ENCODE data around the gene ZNF324. TPM values are rescaled to one million over a fixed set of nuclear protein-coding genes. Genes with fewer than 3 reads are reported as not detected.
A peak's percentile ranks its signal among the peaks of the same experiment; 100 is the strongest.

Gene ZNF324
- total RNA-seq, 2 experiments from 2014 or later = 11.9 to 23.3 TPM

DNA sequence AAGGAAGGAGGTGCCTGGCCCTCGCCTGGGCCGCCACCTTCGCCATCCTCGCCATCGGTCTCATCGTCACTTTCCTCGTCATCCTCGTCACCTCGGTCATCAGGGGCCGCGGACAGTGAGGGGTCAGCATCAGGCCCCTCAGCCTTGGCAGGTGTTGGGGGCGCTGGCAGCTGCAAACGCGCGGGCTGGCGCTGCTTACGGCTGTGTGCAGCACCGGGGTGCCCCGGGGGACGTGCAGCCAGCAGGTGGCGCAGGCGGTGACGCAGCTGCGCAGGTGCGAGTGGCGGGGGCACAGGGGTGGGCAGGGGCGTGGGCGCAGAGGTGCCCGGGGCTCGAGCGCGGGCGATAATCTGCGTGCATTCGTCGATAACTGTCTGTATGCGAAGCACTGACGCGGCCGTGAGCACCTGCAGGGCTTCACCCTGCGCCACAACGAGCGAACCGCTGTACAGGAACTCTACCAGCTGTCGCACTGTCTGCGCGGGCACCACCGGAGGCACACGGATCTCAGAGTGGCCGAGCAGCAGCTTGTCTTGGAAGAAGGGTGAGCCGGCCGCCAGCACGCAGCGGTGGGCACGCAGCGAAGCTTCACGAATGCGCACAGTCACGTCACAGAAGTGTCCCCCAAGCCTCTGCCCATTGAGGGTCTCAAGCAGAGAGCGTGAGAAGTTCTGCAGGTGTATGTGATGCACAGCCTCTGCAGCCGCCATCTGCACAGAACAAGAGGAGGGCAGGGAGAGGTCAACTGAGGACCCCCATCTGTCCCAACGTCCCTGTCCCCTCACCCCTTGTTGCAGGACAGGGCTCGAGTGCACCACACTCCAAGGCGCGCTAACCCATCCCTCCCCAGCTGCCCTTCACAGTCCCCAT, 50.3 kb downstream of the ZNF324 start:
- TF ChIP-seq, protein P1, sequence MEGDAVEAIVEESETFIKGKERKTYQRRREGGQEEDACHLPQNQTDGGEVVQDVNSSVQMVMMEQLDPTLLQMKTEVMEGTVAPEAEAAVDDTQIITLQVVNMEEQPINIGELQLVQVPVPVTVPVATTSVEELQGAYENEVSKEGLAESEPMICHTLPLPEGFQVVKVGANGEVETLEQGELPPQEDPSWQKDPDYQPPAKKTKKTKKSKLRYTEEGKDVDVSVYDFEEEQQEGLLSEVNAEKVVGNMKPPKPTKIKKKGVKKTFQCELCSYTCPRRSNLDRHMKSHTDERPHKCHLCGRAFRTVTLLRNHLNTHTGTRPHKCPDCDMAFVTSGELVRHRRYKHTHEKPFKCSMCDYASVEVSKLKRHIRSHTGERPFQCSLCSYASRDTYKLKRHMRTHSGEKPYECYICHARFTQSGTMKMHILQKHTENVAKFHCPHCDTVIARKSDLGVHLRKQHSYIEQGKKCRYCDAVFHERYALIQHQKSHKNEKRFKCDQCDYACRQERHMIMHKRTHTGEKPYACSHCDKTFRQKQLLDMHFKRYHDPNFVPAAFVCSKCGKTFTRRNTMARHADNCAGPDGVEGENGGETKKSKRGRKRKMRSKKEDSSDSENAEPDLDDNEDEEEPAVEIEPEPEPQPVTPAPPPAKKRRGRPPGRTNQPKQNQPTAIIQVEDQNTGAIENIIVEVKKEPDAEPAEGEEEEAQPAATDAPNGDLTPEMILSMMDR (conservative IDR thresholded peaks at IDR 0.05; ENCODE audit: low read length) = peak; percentile 51
- no peak for TF ChIP-seq EZH2phosphoT487 (IDR thresholded peaks at IDR 0.05; ENCODE audit: borderline replicate concordance, low read depth, low read length)
- CTCF ChIA-PET (ENCODE audit: unreplicated experiment) = no interaction called here
- Histone ChIP-seq H3K79me2 (ENCODE audit: insufficient read depth, low read depth, low read length) (peaks cover 11% of the 10 kb centered on the region; the same call in 1 of the 2 replicates), H3K4me3 (ENCODE audit: low read depth, low read length, poor library complexity, severe bottlenecking) (no peak overlapping the region), H4K20me1 (ENCODE audit: insufficient read depth, low read length) (no peaks in the 10 kb centered on the region), H3K9me2 (ENCODE audit: insufficient read depth, low read length) (no peaks in the 10 kb centered on the region), H3K27ac (ENCODE audit: low read depth, low read length, poor library complexity, severe bottlenecking) (no peak overlapping the region), H2AFZ (ENCODE audit: low read length) (no peak overlapping the region), H3K9me3 (ENCODE audit: low read length) (no peaks in the 10 kb centered on the region), H3K4me2 (ENCODE audit: low read length) (no peak overlapping the region; the same call in 1 of the 2 replicates), H3K4me1 (ENCODE audit: insufficient read depth, low read length, poor library complexity, severe bottlenecking) (peaks cover 20% of the 10 kb centered on the region), H3K36me3 (ENCODE audit: insufficient read depth, low read length) (peaks cover 31% of the 10 kb centered on the region)
- intact Hi-C loops (cut with micrococcal nuclease; ENCODE audit: unreplicated experiment) = loop anchor here (5.0 kb wide), 1 partner anchor 190 kb away; the partner anchor contains the start of gene ZSCAN22
- POLR2A ChIA-PET = interaction anchor here (0.7 kb wide), 1 partner anchor 132 kb away, joined by 3 read pairs; no protein-coding TSS in a partner anchor
- no peak for DNase-seq (ENCODE audit: low spot score)
- no TSS peak for BruUV-seq (replicated peaks)

DNA sequence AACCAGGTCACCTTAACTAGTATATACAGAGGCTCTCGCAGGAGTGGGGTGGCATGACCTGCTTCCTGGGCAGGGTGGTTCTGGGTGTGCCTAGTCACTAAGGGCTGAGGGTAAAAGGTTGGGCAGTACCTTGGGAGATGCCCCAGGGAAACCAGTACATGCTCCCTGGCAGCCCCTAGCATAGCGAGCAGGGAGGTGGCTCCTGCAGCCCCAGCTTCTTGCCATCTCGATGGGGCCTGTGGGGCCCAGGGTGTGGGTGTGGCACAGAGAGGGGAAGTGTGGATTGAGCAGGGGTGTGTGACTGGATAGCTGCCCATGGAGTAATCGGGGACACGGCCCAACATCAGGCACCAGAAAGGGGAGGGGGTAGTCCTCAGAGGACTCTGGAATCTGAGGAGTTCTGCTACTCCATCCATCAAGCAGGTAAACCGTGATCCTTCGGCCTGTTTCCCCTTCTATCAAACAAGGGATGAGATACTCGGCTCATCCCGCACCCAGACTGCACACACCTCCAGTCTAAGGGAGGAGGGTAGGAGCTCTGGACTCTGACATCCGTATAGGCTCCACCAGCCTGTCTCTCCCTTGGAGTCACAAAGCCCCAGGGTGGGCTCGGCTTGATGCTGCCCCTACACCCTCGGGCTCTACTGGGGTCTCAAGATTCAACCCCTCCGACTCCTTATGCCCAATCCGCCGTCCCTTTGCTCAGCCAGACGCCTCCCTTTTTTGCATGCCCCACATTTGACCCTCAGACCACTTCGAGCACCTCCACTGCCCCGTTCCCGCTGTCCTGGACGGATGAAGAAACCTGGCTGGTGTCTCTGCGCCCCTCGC, 51.6 kb downstream of the ZNF324 start:
- CTCF ChIA-PET (ENCODE audit: unreplicated experiment) = interaction anchor here (0.5 kb wide), 1 partner anchor 9 kb away, joined by 5 read pairs; no protein-coding TSS in a partner anchor
- peak overlapping the region; percentile 86; the same call in 1 of the 2 replicates for H2AFZ ChIP-seq (ENCODE audit: low read length)
- no peaks in the 10 kb centered on the region for H4K20me1 ChIP-seq (ENCODE audit: insufficient read depth, low read length)
- peak; percentile 19 for DNase-seq (ENCODE audit: low spot score)
- H3K4me2 ChIP-seq (ENCODE audit: low read length) = peak overlapping the region; percentile 95
- BruUV-seq (replicated peaks) = no TSS peak
- peaks cover 23% of the 10 kb centered on the region for H3K36me3 ChIP-seq (ENCODE audit: insufficient read depth, low read length)
- POLR2A ChIA-PET = interaction anchor here (2.6 kb wide), 1 partner anchor 61 kb away, joined by 11 read pairs; no protein-coding TSS in a partner anchor
- H3K27ac ChIP-seq (ENCODE audit: low read depth, low read length, poor library complexity, severe bottlenecking) = peak overlapping the region; percentile 80
- H3K79me2 ChIP-seq (ENCODE audit: insufficient read depth, low read depth, low read length) = peaks cover 11% of the 10 kb centered on the region; the same call in 1 of the 2 replicates
- no peak for TF ChIP-seq EZH2phosphoT487 (IDR thresholded peaks at IDR 0.05; ENCODE audit: borderline replicate concordance, low read depth, low read length)
- TF ChIP-seq, protein P1 (conservative IDR thresholded peaks at IDR 0.05; ENCODE audit: low read length) = no peak; the same call in 1 of the 2 replicates
- H3K4me1 ChIP-seq (ENCODE audit: insufficient read depth, low read length, poor library complexity, severe bottlenecking) = peaks cover 20% of the 10 kb centered on the region
- intact Hi-C loops (cut with micrococcal nuclease; ENCODE audit: unreplicated experiment) = loop anchor here (1.0 to 5.0 kb wide), 7 partner anchors 26 to 336 kb away; partner anchors contain the start of genes TRIM28, ZNF274, ZNF324B and ZNF497
- H3K4me3 ChIP-seq (ENCODE audit: low read depth, low read length, poor library complexity, severe bottlenecking) = peak overlapping the region; percentile 87
- H3K9me3 ChIP-seq (ENCODE audit: low read length) = no peaks in the 10 kb centered on the region
- no peaks in the 10 kb centered on the region for H3K9me2 ChIP-seq (ENCODE audit: insufficient read depth, low read length)
